ENCODE measurements around the gene PVALEF.

GRCh38 chr17:81181811-81182185, 16.5 kb downstream of the PVALEF start:
- no peak for TF ChIP-seq CTCF (IDR thresholded peaks at IDR 0.05)
- TF ChIP-seq ZFX (IDR thresholded peaks at IDR 0.05; ENCODE audit: borderline replicate concordance), result no peak
